B cell (primary cell): ENCODE results near the gene LIMK2. TPM values are rescaled to one million over a fixed set of nuclear protein-coding genes. Genes with fewer than 3 reads are reported as not detected.

Experiments used
- ATAC-seq: fragments of 200-7000 bp; cut with Tn5 transposase; one replicate; pipeline ENCODE4 v1.10.0; 2021; ENCODE audit warnings: low read depth, mild to moderate bottlenecking, moderate number of reproducible peaks, moderate library complexity
- CTCF ChIA-PET: fragments of 350-600 bp; sonication (Branson Sonifier 250); formaldehyde crosslinking; loops from one replicate; lab custom pipeline; 2021; ENCODE audit warnings: antibody characterized with exemption, inconsistent platforms; lab: Charles Lee
- POLR2A ChIA-PET: fragments of 350-600 bp; sonication (Branson Sonifier 250); formaldehyde crosslinking; loops from one replicate; lab custom pipeline; 2021; ENCODE audit warnings: antibody characterized with exemption; lab: Charles Lee
- DNase-seq: peaks from one replicate; pipeline ENCODE4 v3.0.0; 2013
- H2AFZ ChIP-seq: 2 replicates; pipeline ENCODE4 v1.6.1; 2012; ENCODE audit warnings: mild to moderate bottlenecking, low read depth, low read length; ENCODE audit not compliant: insufficient read depth, poor library complexity, severe bottlenecking
- H3K27ac ChIP-seq, 2 donors: 1 replicate in 1 of 2; 2 replicates in 1 of 2; pipeline ENCODE4 v1.5.1; 2012 to 2013; ENCODE audit warnings: low read length in 2 of 2, mild to moderate bottlenecking in 2 of 2, moderate library complexity in 1 of 2
- H3K27me3 ChIP-seq, 4 experiments: fragments of 200-600 bp in 1 of 4; sonication (generic) in 1 of 4; replicated peaks in 1 of 4; 1 replicate in 2 of 4; 2 replicates in 2 of 4; pipeline versions ENCODE4 v1.6.1 to v1.7.0; 2013 to 2016; ENCODE audit warnings: low read length in 3 of 4, mild to moderate bottlenecking in 2 of 4, mixed read lengths in 1 of 4, moderate library complexity in 1 of 4; ENCODE audit not compliant: insufficient read depth in 4 of 4, control insufficient read depth in 3 of 4; ENCODE audit errors: control extremely low read depth in 1 of 4
- H3K36me3 ChIP-seq, 2 experiments: replicated peaks in 1 of 2; 1 replicate in 1 of 2; 2 replicates in 1 of 2; pipeline versions ENCODE4 v1.6.1 to v1.7.1; 2013; ENCODE audit warnings: low read length in 1 of 2; ENCODE audit not compliant: insufficient read depth in 2 of 2, control insufficient read depth in 1 of 2; ENCODE audit errors: control extremely low read depth in 1 of 2, extremely low read depth in 1 of 2
- H3K4me1 ChIP-seq, 2 donors: fragments of 200-600 bp in 1 of 2; sonication (generic) in 1 of 2; 1 replicate in 1 of 2; 2 replicates in 1 of 2; pipeline versions ENCODE4 v1.5.1 to v1.6.1; 2013 to 2017; ENCODE audit warnings: low read length in 2 of 2; ENCODE audit not compliant: control insufficient read depth in 2 of 2, insufficient read depth in 2 of 2
- H3K4me2 ChIP-seq: replicated peaks from 2 replicates; pipeline ENCODE3; 2012; ENCODE audit warnings: mild to moderate bottlenecking, low read depth, low read length; ENCODE audit not compliant: poor library complexity, severe bottlenecking
- H3K4me3 ChIP-seq, 5 experiments: fragments of 200-600 bp in 1 of 5; sonication (generic) in 1 of 5; 1 replicate in 3 of 5; 2 replicates in 2 of 5; pipeline versions ENCODE4 v1.5.1 to v1.7.0; 2011 to 2016; ENCODE audit warnings: low read length in 4 of 5, mild to moderate bottlenecking in 4 of 5, low read depth in 2 of 5, control low read depth in 1 of 5, moderate library complexity in 1 of 5; ENCODE audit not compliant: insufficient read depth in 1 of 5; ENCODE audit errors: control extremely low read depth in 1 of 5, extremely low read depth in 1 of 5
- H3K79me2 ChIP-seq: fragments of 200-600 bp; sonication (generic); one replicate; pipeline ENCODE4 v1.6.0; 2016; ENCODE audit warnings: low read length; ENCODE audit not compliant: control insufficient read depth, insufficient read depth
- H3K9ac ChIP-seq: fragments of 200-600 bp; sonication (generic); 2 replicates; pipeline ENCODE4 v1.6.1; 2017; ENCODE audit warnings: mild to moderate bottlenecking, low read length, moderate library complexity
- H3K9me3 ChIP-seq, 3 donors: one replicate each; pipeline versions ENCODE4 v1.6.1 to v1.7.1; 2013; ENCODE audit warnings: low read length in 2 of 3; ENCODE audit not compliant: control insufficient read depth in 2 of 3, insufficient read depth in 1 of 3; ENCODE audit errors: control extremely low read depth in 1 of 3
- H4K20me1 ChIP-seq: 2 replicates; pipeline ENCODE4 v1.6.0; 2012; ENCODE audit warnings: mild to moderate bottlenecking, low read length; ENCODE audit not compliant: insufficient read depth, control insufficient read depth, poor library complexity, severe bottlenecking
- H3K27ac Mint-ChIP-seq: one replicate; pipeline ENCODE4 v1.8.0; 2021; ENCODE audit warnings: mixed read lengths
- H3K27me3 Mint-ChIP-seq: one replicate; pipeline ENCODE4 v1.8.0; 2021; ENCODE audit warnings: mixed read lengths
- H3K4me1 Mint-ChIP-seq: one replicate; pipeline ENCODE4 v1.8.0; 2021; ENCODE audit warnings: mixed read lengths
- H3K4me3 Mint-ChIP-seq: one replicate; pipeline ENCODE4 v1.8.0; 2021; ENCODE audit warnings: mixed read lengths
- H3K9me3 Mint-ChIP-seq: one replicate; pipeline ENCODE4 v1.8.0; 2022; ENCODE audit warnings: mixed read lengths; ENCODE audit not compliant: insufficient read depth
- CTCF ChIP-seq: fragments of 200-600 bp; IDR thresholded peaks from one replicate; pipeline ENCODE4 v1.8.0; 2022; ENCODE audit warnings: antibody characterized with exemption, mild to moderate bottlenecking
- EZH2 ChIP-seq: IDR thresholded peaks from 2 replicates; pipeline ENCODE4 v1.6.1; 2012; ENCODE audit warnings: borderline replicate concordance, low read depth, mild to moderate bottlenecking, moderate library complexity, low read length; ENCODE audit not compliant: insufficient read depth, poor library complexity, severe bottlenecking
- intact Hi-C: fragments of 100-400 bp; cut with micrococcal nuclease; formaldehyde crosslinking; loops from one replicate; pipeline ENCODE4 v1.10.0; 2022
- polyA plus RNA-seq: library from polyadenylated mRNA; depleted of rRNA; stranded (reverse); fragments of >200 nt; gene quantifications from 2 replicates; pipeline ENCODE4 v1.2.3, GENCODE V29; 2012
- total RNA-seq, 2 donors: library from RNA; stranded (reverse); fragments of 120-200 nt in 1 of 2; gene quantifications; 1 replicate in 1 of 2; 2 replicates in 1 of 2; pipeline versions ENCODE4 v1.2.3 to v1.2.4, GENCODE V29; 2013 to 2022

The LIMK2 gene
- total and polyA plus RNA-seq, 2 donors (not counting 1 experiment from before 2014, with no cell fraction given) = 6.8 to 20.2 TPM

DNA sequence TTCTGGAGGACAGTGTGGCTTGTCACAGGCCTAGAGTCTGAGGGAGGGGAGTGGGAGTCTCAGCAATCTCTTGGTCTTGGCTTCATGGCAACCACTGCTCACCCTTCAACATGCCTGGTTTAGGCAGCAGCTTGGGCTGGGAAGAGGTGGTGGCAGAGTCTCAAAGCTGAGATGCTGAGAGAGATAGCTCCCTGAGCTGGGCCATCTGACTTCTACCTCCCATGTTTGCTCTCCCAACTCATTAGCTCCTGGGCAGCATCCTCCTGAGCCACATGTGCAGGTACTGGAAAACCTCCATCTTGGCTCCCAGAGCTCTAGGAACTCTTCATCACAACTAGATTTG, 67.2 kb downstream of the LIMK2 start:
- no peak overlapping the region for H3K4me3 ChIP-seq
- ChIA-PET CTCF (interaction anchor here (0.5 to 1.3 kb wide), 3 partner anchors 13 to 708 kb away, joined by 3 to 6 read pairs (median 4); partner anchors contain the start of gene PIK3IP1), POLR2A (no interaction called here)
- no peak overlapping the region for H3K9ac ChIP-seq
- peaks cover 3% of the 10 kb centered on the region for H3K79me2 ChIP-seq
- no peaks in the 10 kb centered on the region for H3K9me3 Mint-ChIP-seq
- H2AFZ ChIP-seq = no peak overlapping the region
- intact Hi-C loops = no loop called here
- H3K9me3 ChIP-seq = no peaks in the 10 kb centered on the region
- peak overlapping the region in 1 of 2 donors; percentile 44 for H3K27ac ChIP-seq
- H3K4me1 Mint-ChIP-seq = peaks cover 5% of the 10 kb centered on the region
- peaks cover 1 to 66% of the 10 kb centered on the region in 2 experiments for H3K36me3 ChIP-seq
- TF ChIP-seq EZH2 = no peak
- TF ChIP-seq CTCF = no peak
- no peak for DNase-seq
- peaks cover 9% of the 10 kb centered on the region for H4K20me1 ChIP-seq
- H3K4me1 ChIP-seq = no peaks in the 10 kb centered on the region
- peak overlapping the region; percentile 17 for H3K27ac Mint-ChIP-seq
- no peaks in the 10 kb centered on the region for H3K27me3 Mint-ChIP-seq
- no peak overlapping the region for H3K4me3 Mint-ChIP-seq
- H3K4me2 ChIP-seq = no peak overlapping the region
- ATAC-seq = no peak
- no peaks in the 10 kb centered on the region for H3K27me3 ChIP-seq

- Histone ChIP-seq H3K27me3 (no peaks in the 10 kb centered on the region), H3K9me3 (no peaks in the 10 kb centered on the region), H3K27ac (peak overlapping the region in 1 of 2 donors; percentile 44), H3K36me3 (peaks cover 2 to 68% of the 10 kb centered on the region in 2 experiments), H3K4me1 (peaks cover 3 to 6% of the 10 kb centered on the region in 2 donors), H4K20me1 (peaks cover 10% of the 10 kb centered on the region), H2AFZ (no peak overlapping the region), H3K4me2 (no peak overlapping the region), H3K79me2 (peaks cover 6% of the 10 kb centered on the region), H3K9ac (no peak overlapping the region), H3K4me3 (no peak overlapping the region)
- Mint-ChIP-seq H3K9me3 (no peaks in the 10 kb centered on the region), H3K27me3 (no peaks in the 10 kb centered on the region), H3K27ac (peak overlapping the region; percentile 12), H3K4me1 (peaks cover 7% of the 10 kb centered on the region), H3K4me3 (no peak overlapping the region)
- DNase-seq = no peak
- no peak for ATAC-seq
- ChIA-PET POLR2A (no interaction called here), CTCF (interaction anchor here (0.5 to 2.1 kb wide), 4 partner anchors 12 to 707 kb away, joined by 3 to 6 read pairs (median 4); partner anchors contain the start of gene PIK3IP1)
- TF ChIP-seq EZH2 = no peak
- TF ChIP-seq CTCF = no peak
- intact Hi-C loops = no loop called here
Observed at GRCh38 chr22:31279821-31280505, 67.9 kb downstream of the LIMK2 start.
